DMS153 (cell line): ENCODE measurements around the gene NT5M.

Source experiments
- DNase-seq: peaks from one replicate; lab custom pipeline; 2025; lab: John Stamatoyannopoulos, UW

Gene NT5M

DNA sequence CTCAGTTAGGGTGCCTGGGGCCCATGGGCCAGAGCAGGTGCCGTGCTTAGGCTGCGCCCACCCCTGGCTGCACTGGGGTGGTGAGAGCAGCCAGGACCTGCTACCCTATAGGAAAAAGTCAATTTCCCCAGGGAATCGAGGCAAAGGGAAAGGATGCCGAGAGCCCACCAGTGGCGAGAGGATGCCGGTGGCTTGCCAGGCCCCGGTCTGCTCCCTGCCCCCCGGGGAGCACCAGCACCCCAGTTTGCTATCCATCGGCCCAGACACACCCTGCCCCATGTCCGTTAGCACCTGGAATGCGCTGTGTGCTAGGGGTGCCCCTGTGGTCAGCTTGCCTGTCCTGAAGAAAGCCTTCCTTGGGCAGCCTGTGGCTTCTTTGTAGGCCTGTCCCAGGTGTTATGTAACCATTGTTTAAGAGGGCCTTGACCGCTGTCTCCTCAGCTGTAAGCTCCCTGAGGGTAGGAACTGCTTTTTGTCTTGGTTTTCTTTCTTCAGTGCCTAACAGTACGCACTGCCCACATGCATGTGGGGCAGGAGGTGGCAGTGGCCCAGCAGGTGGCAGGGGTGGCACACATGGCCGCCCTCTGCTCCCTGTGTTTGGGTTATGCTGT is 40.8 kb downstream of the NT5M start:
- no peak for DNase-seq

DNA sequence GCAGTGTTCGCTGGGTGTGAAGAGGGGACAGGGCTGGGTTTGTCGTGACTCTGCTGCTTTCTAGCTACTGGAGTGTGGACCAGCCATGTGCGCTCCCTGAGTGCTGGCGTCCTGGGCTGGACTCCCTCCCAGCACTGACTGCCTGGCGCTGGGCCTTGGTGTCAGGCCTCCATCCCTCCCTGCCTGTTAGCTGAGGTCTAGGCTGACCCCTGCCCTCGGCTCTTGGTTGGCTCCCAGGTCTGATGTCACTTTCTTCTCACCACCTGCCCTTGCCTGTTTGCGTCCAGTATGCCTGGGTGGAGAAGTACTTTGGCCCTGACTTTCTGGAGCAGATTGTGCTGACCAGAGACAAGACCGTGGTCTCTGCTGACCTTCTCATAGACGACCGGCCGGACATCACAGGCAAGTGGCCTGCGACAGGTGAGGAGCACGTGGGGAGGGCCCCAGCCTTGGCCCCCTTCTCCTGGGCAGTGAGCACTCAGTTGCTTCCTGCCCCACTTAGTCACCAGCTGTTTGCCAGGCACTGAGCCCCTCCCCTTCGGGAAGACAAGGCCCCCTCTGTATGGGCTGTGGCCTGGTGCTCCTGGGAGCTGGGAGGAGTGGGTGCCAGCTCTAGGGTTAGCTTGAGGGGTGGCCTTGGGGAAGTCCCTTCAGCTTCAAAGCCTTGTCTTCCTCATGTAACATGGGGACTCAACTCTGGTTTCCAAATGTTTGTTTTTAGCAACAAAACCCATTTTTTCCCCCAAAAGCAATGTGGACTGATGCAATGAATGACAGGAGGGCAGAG is 41.5 kb downstream of the NT5M start:
- no peak for DNase-seq

DNA sequence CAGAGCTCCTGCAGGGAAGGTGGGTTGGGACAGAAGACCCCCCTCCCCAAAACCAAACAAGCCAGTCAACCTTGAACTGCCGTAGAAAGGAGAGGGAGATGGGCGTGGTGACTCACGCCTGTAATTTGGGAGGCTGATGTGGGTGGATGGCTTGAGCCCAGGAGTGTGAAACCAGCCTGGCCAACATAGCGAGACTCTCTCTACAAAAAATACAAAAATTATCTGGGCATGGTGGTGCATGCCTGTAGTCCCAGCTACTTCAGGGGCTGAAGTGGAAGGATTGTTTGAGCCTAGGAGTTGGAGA is 42.1 kb downstream of the NT5M start:
- no peak for DNase-seq

DNA sequence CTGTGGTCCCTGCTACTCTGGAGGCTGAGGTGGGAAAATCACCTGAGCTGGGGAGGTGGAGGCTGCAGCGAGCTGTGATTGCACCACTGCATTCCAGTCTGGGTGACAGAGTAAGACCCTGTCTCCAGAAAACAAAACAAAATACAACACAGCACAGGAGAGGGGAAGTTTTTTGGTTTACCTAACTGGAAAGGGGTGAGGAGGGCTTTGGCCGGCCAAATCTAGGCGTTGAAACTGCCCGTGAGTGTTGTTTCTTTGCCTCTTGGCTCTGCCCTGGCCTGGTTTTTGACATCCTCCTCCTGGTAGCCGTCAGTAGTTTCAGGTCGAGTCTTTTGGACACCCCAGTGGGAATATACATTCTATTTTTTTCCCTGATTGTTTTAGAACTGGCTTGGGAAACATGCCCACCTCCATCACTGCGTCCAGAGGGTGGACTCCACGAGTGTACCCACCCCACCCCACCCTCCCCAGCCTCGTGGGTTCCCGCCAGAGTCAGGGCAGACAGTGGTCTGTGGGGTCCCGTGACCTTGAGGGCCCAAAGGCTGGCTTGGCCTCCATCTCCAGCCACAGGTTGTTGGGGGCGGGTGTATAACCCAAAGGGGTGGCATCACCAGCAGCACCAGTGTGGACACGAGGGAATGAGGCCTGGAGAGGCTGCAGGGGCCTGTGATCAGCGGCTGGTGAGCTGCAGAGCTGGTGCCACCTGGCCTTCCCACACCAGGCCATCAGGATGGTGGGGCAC is 42.7 kb downstream of the NT5M start:
- DNase-seq = no peak

DNA sequence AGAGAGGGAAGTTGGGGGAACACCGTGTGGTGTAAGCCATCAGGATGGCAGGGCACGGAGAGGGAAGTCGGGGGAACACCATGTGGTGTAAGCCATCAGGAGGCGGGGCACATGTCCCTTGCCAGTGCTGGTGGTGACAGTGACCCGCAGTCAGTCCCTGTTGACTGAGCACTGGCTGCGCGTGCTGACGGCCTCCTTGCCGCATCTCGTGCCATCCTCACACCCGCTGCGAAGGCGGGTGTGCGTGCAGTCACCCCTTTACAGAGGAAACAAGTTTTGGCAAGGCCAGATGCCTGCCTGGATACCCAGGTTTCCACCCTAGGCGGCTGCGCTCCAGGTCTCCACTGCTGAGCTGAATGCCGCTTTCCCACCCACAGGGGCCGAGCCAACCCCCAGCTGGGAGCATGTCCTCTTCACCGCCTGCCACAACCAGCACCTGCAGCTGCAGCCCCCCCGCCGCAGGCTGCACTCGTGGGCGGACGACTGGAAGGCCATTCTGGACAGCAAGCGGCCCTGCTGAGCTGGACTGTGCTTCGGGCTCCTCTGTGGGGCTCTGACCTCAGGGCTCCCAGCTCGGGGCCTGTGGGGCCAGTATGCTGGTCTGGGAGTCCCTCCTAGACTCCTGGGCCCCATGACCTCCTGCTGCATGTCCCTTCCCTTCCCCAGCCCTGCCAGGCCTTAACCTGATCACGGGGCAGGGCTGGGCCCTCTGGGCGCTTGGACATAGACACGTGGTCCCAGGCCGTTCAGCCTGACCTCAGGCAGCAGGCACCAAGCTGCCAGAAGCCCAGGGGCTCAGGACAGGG is 43.5 kb downstream of the NT5M start:
- no peak for DNase-seq

DNA sequence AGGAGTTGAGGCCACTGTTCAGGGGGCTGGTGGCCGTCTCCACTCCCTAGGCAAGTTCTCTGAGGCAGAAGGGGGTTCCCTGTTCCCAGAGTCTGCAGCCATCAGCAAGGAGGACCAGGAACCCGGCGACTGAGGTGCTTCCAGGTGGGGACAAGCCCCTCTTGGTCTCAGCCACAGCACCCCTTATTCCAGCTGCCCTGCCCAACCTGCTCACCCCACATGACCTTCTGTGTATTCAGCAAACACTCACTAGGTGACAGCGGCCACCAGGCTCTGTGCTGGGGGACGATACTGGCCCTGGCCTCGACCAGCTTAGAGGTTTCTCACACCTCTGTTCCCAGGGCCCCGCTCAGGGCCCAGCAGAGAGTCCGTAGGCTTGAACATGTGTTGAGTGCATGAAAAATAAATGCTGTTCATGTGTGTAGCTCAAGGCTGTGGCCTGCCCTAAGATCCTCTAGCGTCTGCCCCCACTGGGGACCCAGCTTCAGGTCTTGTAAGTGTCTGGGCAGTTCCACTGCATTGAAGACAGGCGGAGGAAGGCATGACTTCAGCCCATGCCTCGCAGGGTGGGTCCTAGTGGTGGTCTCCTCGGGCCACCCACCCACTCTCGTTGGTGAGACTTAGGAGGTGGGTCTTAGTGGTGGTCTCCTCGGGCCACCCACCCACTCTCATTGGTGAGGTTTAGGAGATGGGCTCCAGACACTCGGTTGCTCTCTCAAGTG is 44.2 kb downstream of the NT5M start:
- no peak for DNase-seq

DNA sequence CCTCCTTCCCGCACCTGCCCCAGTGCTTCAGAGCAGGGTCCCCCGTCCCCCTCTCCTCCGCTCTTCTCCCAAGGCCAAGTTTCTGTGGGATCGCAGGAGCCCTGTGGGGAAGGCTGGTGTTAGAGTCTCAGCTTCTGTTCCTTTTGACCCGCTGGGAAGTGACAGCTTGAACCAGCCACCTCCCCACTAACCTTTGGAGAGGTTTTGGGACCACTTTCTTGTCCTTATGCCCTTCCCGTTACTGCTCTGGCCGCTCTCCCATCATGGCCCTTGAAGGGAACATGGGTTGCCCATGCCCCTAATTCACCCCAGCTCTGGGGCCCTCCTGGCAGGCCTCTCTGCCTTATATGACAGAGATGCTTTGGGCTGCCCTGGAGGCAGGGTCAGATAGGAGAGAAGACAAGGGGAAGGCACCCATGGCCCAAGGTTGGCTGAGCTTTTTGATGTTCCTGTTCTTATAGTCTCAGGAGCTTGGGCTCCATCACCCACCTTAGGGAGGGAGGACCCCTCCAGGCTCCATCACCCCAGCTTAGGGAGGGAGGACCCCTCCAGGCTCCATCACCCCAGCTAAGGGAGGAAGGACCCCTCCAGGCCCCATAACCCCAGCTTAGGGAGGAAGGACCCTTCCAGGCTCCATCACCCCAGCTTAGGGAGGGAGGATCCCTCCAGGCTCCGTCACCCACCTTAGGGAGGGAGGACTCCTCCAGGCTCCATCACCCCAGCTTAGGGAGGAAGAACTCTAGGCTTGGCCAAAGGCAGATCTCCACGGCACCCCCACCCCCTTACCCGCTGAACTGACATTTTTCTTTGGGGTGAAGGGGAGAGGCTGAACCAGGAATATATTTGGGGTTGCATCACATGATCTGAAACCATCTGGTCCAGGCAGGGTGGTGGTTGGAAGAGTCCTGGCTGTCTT is 45.0 kb downstream of the NT5M start:
- no peak for DNase-seq

DNA sequence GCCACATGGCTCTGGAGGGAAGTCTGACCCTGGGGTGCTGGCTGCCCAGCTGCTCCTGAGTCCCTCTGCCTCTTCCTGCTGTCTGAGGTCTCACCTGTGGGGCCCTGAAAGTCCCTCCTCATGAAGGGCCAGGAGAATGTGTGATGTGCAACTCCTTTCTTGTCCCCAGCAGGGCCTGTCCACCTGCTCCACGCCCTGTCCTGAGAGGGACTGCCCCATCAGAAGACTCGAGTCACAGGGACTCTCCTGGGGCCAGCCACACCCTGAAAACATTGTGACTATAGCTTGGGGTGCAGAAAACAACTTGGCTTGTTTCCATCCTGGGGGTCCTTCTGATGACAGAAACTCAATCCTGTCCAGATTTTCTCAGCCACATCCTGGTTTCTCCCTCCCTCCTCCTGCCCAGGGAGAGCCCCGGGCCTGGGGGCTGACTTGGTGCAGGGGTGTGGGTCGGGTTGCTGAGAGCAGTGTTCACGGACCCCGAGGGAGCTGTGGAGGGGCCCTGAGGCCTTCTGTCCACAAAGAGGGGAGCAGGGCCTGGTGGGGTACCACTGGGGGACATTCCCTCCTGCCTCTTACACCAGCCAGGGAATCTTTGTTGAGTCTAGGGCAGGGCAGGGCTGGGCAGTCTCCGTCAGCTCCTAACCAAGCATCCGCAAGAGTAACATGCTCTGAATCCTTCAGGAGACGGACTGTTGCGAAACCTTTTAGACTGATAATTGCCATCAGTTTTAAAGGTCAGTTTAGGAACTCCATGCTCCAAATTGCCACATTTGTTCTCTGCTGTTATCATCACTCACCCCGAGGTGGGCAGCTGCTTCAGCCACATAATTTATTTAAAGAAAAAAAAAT is 45.9 kb downstream of the NT5M start:
- DNase-seq = no peak

DNA sequence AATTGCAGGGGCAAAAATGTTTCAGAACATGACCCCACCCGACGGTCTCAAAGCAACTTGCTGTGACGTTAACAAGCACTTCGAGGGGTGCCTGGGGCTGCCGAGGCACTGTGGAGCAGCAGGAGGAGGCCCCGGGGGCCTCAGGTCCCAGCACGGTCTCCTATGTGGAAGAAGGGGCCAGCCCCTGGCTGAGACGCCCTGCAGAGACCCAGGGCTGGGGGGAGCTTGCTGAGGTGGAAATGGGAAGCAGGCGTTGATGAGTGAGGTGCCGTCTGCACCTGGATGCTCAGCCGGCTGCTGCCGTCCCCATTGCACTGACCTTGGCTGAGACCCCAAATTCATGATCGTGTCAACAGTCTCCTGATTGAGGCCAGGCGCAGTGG is 46.5 kb downstream of the NT5M start:
- no peak for DNase-seq

DNA sequence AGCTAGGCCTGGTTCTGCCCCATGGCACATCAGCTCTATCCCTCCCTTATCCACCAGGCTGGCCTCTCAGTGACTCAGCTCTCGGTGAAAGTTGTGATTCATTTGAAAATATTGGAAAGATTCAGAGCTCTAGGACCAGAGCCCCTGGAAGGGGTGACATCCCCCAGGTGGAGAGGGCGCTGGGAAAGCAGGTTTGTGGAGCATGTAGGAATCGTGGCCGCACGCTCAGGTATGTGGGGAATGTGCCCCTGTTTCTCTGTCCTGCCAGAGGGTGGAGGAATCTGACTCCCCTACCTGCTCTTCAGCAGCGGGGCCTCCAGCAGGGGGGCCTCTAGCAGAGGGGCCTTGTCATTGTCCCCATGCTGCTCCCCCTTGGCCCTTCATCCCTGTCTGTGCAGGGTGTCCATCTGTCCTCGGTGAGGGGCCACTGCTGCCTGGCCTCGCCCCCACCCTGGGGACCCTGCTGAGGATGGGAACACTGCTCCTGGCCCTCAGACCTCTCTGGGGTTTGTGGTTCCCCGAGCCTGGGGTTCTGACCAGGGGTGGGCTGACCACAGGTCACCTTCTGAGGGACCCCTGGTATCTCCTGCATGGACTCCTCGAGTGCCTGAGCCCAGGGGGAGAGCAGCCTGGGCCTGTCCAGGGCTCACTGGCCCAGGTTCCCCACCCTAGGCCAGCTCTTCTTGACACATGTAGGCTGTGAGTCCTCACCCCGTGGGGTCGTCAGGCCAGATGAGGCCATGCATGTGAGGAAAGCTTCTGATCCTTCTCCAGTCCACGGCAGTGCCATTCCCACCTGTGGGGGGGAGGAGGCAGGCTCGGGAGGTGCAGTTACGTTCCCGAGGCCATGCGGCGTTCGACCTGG is 47.5 kb downstream of the NT5M start:
- no peak for DNase-seq

DNA sequence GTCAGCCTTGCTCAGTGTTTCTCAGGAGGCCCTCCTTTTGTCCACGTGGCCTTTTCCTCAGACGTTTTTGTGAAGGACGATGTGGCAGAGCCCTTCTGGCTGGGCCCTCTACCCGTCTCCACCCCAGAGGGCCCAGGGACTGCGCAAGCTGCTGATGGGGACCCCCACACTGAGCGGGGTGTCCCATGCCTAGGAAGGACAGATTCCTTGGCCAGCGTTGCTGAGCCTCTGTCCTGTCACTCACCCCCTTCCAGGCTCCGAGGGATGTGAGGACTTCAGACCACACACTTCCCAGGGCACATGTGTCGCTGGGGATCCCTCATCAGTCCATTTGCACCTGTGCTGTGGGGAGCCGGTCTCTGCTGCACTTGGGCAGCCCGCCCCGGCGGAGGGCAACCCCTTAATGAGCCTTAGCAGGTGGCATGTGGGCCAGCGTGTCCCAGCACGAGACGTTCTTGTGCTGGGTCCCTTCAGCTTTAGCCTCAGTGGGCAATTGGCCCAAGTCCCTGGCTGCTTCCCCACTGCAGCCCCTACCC is 48.3 kb downstream of the NT5M start:
- no peak for DNase-seq

DNA sequence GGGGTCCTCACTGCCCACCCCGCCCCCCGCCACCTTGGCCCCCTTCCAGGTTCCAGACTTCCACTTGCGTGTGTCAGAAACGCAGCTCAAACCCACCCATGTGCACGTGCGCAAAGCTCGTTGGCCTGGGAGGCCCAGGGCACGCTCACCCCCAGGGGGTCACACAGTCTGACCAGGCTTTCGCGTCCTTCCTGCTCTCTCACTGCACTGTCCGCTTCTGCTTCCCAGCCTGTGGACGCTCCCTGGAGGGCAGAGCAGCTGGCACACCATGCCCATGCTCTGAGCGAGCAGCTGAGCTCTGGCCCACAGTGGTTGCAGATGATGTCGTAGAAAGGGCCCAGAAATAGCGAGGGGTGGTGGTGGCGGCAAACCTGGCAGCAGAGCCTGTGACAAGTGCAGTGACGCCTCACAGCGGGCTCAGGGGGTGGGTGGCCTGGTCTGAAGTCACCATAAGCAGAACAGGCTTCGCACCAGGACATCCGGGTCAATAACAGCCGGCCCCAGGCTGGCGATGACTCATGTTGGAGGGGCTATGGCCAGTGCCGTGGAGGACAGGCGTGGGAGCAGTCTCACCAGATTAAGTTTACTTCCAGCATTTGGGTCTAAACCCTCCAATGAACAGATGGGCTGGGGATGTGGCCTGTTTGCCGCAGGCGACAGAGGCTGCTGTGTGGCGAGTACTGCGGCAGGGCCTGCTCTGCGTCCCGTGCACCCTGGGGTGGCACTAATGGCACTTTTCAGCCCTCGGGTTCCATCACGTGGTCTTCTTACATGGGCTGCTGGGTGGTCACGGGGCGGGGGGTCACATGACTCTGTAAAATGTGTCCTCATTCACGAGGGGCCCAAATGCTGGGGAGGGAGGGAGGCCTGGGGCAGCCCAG is 49.0 kb downstream of the NT5M start:
- DNase-seq = no peak

DNA sequence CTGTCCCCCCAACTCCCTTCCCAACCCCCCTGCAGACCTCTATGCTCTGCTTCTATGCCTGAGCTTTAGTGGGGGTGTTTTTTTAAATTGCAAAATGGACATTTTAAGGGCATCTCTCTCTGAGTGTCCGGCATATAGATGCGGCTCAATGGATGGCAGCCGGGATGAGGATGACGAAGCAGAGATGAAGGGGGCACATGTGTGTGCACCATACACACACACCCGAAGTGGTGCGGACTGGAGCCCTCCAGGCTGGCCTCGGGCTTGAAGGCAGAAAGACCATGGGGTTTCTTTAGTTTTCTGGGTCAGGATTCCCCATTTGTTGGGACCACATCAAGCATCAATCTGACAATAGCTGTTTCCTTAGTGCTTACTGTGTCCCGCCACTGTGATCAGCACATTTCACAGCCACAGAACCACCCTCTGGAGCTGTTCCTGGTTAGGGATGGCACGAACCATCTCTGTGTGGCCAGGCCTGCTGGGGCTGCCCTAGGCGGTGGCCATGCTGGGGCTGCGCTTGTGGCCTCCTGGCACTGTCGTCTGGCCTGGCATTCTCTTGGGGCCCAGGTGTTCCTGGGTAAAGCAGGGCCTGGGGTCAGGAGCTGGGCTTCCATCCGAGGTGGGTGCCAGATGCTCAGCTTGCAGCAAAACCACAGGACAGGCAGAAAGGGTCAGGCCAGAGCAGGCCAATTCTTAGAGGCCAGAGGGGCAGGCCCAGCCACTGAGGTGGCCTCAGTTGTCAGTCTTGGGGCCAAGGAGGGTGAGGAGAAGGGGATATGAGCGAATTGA is 49.9 kb downstream of the NT5M start:
- DNase-seq = no peak

DNA sequence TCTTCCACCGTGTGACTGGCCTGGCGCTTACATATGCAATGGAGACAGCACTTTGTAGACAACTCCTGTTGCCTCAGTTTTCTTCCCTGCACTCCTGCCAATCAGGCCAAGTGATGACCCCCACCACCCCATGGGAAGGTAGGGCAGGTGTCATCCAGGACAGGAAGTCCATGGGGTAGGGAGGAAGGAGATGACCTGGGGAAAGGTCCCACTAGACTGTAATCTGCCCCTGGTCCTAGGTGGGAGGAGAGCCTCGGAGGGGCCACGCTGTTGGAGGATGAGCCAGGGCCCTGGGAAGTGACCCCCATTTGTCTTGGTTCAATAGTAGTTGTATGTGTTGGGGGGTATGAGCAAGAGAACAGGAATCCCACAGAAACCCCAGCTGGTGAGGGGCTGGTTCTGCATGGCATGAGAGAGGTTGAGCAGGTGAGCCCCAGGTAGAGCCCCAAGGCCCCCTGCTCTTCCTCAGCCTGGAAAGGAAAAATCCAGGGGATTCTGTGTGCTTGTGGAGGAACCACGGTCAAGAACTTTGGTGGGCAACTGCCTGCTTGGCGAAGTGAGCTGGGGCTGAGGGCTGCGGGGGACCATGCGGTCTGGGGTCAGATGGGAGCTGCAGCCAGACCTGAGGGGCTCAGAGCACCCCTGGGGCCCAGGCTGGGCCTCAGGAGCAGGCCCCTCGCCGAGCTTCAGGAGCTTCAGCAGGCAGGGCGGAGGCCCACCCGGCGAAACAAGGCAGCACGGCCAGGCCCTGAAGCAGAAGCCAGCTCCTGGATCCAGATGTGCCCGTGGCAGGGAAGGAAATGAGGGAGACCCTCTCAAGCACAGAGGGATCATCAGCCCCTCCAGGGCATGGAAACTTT is 50.7 kb downstream of the NT5M start:
- DNase-seq = no peak

DNA sequence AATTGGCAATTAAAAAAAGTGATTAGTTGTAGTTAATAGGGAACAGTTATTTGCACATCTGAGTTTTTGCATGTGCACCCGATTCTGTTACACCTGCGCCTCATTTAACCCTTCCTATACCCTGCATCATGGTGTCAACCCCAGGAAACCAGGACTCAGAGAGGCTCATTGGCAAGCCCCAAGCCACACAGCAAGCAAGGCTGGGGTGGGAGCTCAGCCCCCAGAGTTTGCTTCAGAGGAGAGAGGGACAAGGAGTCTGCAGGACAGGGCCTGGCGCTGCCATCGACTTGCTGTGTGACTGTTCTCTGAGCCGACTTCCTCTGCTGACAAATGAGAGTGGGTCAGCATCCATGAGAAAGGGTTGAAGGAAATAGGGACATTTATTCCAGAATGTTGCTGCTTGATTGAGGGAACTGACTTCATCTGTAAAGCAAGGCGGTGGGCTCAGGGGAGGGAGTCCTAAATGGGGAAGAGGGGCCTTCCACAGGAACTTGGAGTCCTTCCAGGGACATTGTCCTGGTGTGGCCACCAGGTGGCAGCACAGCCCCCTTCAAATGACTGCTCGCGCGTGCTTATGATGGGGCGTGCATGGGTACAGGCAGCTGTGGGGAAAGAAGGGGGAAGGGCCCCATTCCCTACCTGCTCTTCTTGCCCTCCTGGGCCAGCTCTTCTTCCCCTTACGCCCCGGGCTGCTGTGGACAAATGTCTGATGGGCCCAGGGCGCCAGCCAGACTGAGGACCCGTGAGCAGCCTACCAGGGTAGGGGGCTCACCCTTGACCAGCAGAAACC is 51.6 kb downstream of the NT5M start:
- no peak for DNase-seq
